HG02973 (cell line): ENCODE results near the gene CITED1.

Experiments
- ATAC-seq: cut with Tn5 transposase; IDR thresholded peaks from one replicate; pipeline ENCODE4 v1.9.1; 2021; ENCODE audit warnings: moderate library complexity; ENCODE audit not compliant: unreplicated experiment

CITED1 gene

DNA sequence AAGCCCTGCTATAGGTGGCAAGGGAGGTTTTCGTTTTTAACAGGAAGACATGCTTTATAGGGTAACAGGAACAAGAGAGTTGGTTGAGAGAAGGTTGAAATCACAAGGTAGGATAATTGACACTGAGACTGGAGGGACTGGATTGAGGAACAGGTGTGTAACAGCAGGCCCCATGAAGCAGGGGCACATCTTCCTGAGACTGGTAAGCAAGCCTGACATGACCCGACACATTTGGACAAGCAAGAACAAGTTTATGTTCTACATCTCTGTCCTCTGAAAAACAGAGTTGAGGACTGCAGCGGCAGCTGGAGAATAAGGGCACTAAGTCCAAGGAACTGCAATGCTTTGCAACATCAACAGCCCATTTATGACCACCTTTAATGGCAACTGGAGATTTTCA lies 33.9 kb downstream of the CITED1 start:
- ATAC-seq, result no peak

DNA sequence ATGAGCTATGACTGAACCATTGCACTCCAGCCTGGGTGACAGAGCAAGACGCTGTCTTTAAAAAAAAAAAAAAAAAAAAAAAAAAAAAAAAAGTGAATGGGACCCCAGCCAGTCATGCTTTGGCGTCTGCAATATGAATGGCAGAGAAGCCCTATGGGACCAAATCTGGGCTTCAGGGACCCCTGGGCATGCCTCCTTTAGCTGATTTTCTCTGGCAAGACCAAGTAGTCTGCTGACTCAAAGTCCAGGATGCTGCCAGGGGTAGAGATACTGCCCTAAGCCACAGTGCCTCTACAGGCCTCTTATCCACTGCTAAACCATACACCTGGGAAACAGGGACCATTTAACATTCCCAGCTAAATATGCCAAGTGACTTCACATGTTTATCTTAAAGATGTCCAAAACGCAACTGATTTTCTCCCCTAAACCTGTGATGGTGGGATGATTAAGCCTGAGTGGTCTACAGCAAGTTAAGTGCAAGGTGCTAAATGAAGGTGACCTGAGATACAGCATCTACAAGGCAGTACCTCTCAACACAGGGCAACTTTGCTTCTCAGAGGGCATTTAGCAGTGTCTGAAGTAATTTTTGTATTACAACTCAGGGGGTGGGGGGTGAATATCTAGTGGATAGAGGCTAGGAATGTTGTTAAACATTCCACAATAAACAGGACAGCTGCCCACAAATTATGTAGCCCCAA lies 34.5 kb downstream of the CITED1 start:
- no peak for ATAC-seq

GRCh38 chrX:72270316-72270866 lies 35.3 kb downstream of the CITED1 start:
- no peak for ATAC-seq

DNA sequence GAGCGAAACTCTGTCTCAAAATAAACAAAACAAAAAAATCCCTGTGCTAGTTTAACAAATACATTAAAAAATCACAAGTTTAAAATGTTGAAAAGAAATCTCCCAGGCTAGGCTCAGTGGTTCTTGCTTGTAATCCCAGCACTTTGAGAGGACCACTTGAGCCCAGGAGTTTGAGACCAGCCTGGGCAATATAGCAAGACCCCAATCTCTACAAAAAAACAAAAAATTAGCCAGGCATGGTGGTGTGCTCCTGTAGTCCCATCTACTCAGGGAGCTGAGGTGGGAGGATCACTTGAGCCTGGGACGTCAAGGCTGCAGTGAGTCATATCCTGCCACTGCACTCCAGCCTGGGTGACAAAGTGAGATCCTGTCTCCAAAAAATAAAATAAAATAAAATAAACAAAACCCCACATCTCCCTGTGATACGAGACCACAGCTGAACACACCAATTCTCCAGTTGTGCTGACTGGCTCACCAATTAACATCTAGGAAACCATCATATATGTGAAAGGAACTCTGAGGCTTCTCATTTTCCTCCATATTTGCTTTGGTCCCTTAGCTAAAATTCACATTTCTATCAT lies 36.0 kb downstream of the CITED1 start:
- ATAC-seq, result no peak

- ATAC-seq, result no peak
Measured at GRCh38 chrX:72268597-72269365, 36.9 kb downstream of the CITED1 start.

DNA sequence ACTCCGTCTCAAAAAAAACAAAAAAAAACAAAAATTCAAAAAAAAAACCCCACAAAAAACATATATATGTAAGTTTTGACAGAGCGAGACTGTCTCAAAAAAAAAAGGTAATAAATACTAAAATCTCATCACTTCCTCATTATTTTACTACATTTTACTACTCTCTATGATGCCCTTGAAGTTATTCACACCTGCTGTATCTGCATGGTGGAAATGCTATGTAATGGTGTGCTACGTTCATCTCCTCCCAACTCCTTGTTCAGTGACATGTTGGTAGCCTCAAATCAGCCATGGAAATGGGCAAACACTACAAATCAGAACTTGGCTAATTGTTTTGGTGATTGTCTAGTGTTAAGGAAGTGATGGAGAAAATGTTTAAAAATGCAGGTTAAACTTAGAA lies 40.5 kb downstream of the CITED1 start:
- ATAC-seq, result no peak

- ATAC-seq, result no peak
Measured at GRCh38 chrX:72262077-72262476, 43.6 kb downstream of the CITED1 start.

DNA sequence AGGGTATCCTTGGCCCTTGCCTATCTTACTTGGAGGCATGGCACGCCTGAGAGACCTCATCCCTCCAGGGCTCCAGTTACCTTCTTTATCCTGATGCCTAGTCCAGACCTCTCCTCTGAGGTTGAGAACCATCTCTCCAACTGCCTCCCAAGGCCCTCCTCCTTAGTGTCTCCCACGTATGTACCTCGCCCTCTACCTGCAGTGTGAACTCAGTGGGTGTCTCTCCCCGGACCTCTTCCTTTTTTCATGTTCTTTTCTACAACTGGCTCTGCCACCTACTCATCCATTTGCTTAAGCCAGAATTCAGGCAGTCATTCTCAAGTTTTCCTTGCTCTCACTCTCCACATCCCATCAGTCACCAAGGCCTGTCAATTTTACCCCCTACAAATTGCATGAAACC lies 45.3 kb downstream of the CITED1 start:
- no peak for ATAC-seq

DNA sequence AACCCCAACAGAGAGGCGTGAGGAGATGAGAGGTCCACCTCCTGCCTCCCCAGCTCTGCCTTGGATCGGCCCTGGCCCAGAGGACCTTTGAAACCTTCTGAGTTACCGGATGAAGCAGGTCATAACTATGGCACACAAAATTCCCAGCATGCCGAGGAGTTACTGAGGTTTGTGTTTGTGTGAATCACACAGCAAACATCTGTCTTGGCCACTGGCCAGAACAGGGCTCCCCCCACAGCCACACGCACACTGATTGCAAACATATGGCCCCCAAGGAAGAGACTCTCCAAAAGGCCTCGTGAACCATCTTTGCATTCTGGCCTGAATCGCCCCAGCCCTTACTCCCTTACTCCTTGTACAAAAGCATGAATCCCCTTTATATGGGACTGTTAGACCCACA lies 47.5 kb downstream of the CITED1 start:
- no peak for ATAC-seq

- ATAC-seq, result no peak
Measured at GRCh38 chrX:72255864-72256263, 49.9 kb downstream of the CITED1 start.

- no peak for ATAC-seq
Measured at GRCh38 chrX:72255445-72255844, 50.3 kb downstream of the CITED1 start.

DNA sequence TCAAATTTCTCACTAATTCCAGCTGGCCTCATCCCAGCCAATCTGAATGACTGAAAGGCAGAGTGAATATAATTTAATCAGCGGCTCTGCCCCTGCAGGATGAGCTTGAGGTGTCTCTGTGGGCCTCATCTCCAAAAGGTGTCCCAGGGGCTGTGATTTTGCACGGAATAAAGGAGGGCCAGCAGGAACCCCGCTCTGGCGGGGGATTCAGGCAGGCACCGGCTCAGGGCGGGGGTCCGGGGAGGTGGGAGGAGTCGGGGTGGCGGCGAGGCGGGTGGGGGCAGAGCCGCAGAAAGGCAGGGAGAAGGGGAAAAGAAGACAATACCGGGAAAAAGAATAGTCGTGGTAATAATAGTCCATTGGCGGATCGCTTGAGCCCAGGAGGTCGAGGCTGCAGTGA lies 50.9 kb downstream of the CITED1 start:
- no peak for ATAC-seq

- no peak for ATAC-seq
Measured at GRCh38 chrX:72253686-72254085, 52.0 kb downstream of the CITED1 start.
